IMR-90 (cell line): ENCODE data around the gene KCNMB2. TPM values are rescaled to one million over a fixed set of nuclear protein-coding genes. Genes with fewer than 3 reads are reported as not detected.

ENCODE experiments used
- ATAC-seq: fragments of 200-7000 bp; cut with Tn5 transposase; 2 replicates; pipeline ENCODE4 v1.9.1; 2020; ENCODE audit warnings: low read depth, mild to moderate bottlenecking, moderate library complexity
- BruUV-seq: library from RNA; stranded (reverse); fragments of 400-500 nt; replicated peaks from 2 replicates; lab custom pipeline; 2021; lab: Mats Ljungman, UMichigan
- CTCF ChIA-PET: fragments of 300-600 bp; formaldehyde crosslinking; extraction: SDS; loops from one replicate; lab custom pipeline; 2021; ENCODE audit warnings: antibody characterized with exemption; lab: Yijun Ruan, JAX
- POLR2A ChIA-PET: fragments of 300-600 bp; sonication (Branson Sonifier 250); formaldehyde crosslinking; loops from one replicate; lab custom pipeline; 2022; ENCODE audit warnings: antibody characterized with exemption; ENCODE audit not compliant: unreplicated experiment; lab: Charles Lee
- DNase-seq: peaks from one replicate; pipeline ENCODE4 v3.0.0; 2013
- H2AFZ ChIP-seq: replicated peaks from 2 replicates; pipeline ENCODE3; 2013; ENCODE audit warnings: low read length, mild to moderate bottlenecking; ENCODE audit not compliant: poor library complexity
- H2AK5ac ChIP-seq: 2 replicates; pipeline ENCODE4 v1.6.1; 2013; ENCODE audit warnings: low read depth, low read length, inconsistent platforms
- H2AK9ac ChIP-seq: replicated peaks from 2 replicates; pipeline ENCODE3; 2013; ENCODE audit warnings: mild to moderate bottlenecking, low read depth, low read length, moderate library complexity; ENCODE audit not compliant: poor library complexity
- H2BK120ac ChIP-seq: 2 replicates; pipeline ENCODE4 v1.6.1; 2013; ENCODE audit warnings: low read depth, low read length, inconsistent platforms
- H2BK15ac ChIP-seq: 3 replicates; pipeline ENCODE4 v1.6.1; 2013; ENCODE audit warnings: low read depth, low read length, inconsistent platforms
- H2BK20ac ChIP-seq: 2 replicates; pipeline ENCODE4 v1.6.1; 2013; ENCODE audit warnings: low read depth, mild to moderate bottlenecking, inconsistent platforms, low read length, moderate library complexity
- H2BK5ac ChIP-seq: 2 replicates; pipeline ENCODE4 v1.6.1; 2013; ENCODE audit warnings: mild to moderate bottlenecking, low read depth, low read length, inconsistent platforms; ENCODE audit not compliant: poor library complexity, severe bottlenecking
- H3K14ac ChIP-seq: replicated peaks from 2 replicates; pipeline ENCODE4 v1.6.1; 2013; ENCODE audit warnings: low read depth, low read length, inconsistent platforms
- H3K18ac ChIP-seq: 2 replicates; pipeline ENCODE4 v1.6.1; 2013; ENCODE audit warnings: low read depth, low read length, control low read depth
- H3K23ac ChIP-seq: 2 replicates; pipeline ENCODE4 v1.6.1; 2013; ENCODE audit warnings: low read depth, low read length, inconsistent platforms
- H3K27ac ChIP-seq: 2 replicates; pipeline ENCODE4 v1.5.1; 2013; ENCODE audit warnings: mild to moderate bottlenecking, control low read depth, low read length; ENCODE audit not compliant: insufficient read depth
- H3K27me3 ChIP-seq: 2 replicates; pipeline ENCODE4 v1.6.1; 2013; ENCODE audit warnings: low read length; ENCODE audit not compliant: control insufficient read depth, insufficient read depth
- H3K36me3 ChIP-seq: 2 replicates; pipeline ENCODE4 v1.6.1; 2013; ENCODE audit warnings: low read length, mixed read lengths; ENCODE audit not compliant: control insufficient read depth, insufficient read depth
- H3K4ac ChIP-seq: 2 replicates; pipeline ENCODE4 v1.6.1; 2013; ENCODE audit warnings: low read depth, low read length, inconsistent platforms
- H3K4me1 ChIP-seq: 2 replicates; pipeline ENCODE4 v1.6.1; 2013; ENCODE audit warnings: low read length, mixed read lengths; ENCODE audit not compliant: control insufficient read depth, insufficient read depth
- H3K4me2 ChIP-seq: 2 replicates; pipeline ENCODE4 v1.6.1; 2013; ENCODE audit warnings: low read depth, mild to moderate bottlenecking, control low read depth, low read length, moderate library complexity
- H3K4me3 ChIP-seq: 2 replicates; pipeline ENCODE4 v1.5.1; 2013; ENCODE audit warnings: low read depth, mild to moderate bottlenecking, control low read depth, low read length, moderate library complexity; ENCODE audit not compliant: insufficient read depth
- H3K56ac ChIP-seq: 2 replicates; pipeline ENCODE4 v1.6.1; 2013; ENCODE audit warnings: low read length, inconsistent platforms; ENCODE audit not compliant: insufficient read depth; ENCODE audit errors: extremely low read depth
- H3K79me1 ChIP-seq, 2 experiments: 2 replicates each; pipeline ENCODE4 v1.6.1; 2013; ENCODE audit warnings: low read length in 2 of 2, inconsistent platforms in 1 of 2, low read depth in 1 of 2
- H3K9ac ChIP-seq: 2 replicates; pipeline ENCODE4 v1.6.1; 2013; ENCODE audit warnings: low read depth, low read length, control low read depth
- H3K9me1 ChIP-seq: 2 replicates; pipeline ENCODE4 v1.6.1; 2013; ENCODE audit warnings: low read length, inconsistent platforms; ENCODE audit not compliant: insufficient read depth
- H3K9me3 ChIP-seq: 2 replicates; pipeline ENCODE4 v1.6.1; 2013; ENCODE audit warnings: low read length; ENCODE audit not compliant: control insufficient read depth, insufficient read depth
- H4K20me1 ChIP-seq: 2 replicates; pipeline ENCODE4 v1.6.1; 2013; ENCODE audit warnings: low read length, inconsistent platforms; ENCODE audit not compliant: insufficient read depth
- H4K5ac ChIP-seq: 2 replicates; pipeline ENCODE4 v1.6.1; 2013; ENCODE audit warnings: mild to moderate bottlenecking, low read depth, low read length, control low read depth
- H4K8ac ChIP-seq, 2 experiments: 2 replicates each; pipeline ENCODE4 v1.6.1; 2013; ENCODE audit warnings: low read depth in 2 of 2, low read length in 2 of 2, control low read depth in 1 of 2, inconsistent platforms in 1 of 2
- H4K91ac ChIP-seq: 2 replicates; pipeline ENCODE4 v1.6.1; 2013; ENCODE audit warnings: low read depth, low read length, inconsistent platforms; ENCODE audit not compliant: insufficient read depth
- BHLHE40 ChIP-seq: fragments of 150-350 bp; IDR thresholded peaks from 2 replicates; pipeline ENCODE4 v1.6.1; 2016; ENCODE audit warnings: mild to moderate bottlenecking, low read depth, low read length
- CEBPB ChIP-seq: IDR thresholded peaks from 2 replicates; pipeline ENCODE4 v1.6.1; 2012; ENCODE audit warnings: low read depth, low read length, improper control_type of control experiment
- CHD1 ChIP-seq: IDR thresholded peaks from 2 replicates; pipeline ENCODE4 v1.6.1; 2012; ENCODE audit warnings: low read depth, low read length, improper control_type of control experiment
- CTCF ChIP-seq: conservative IDR thresholded peaks from 2 replicates; pipeline ENCODE4 v1.5.1; 2012; ENCODE audit warnings: mild to moderate bottlenecking, low read depth, low read length, improper control_type of control experiment
- ELK1 ChIP-seq: fragments of 150-350 bp; IDR thresholded peaks from 2 replicates; pipeline ENCODE4 v1.6.1; 2016; ENCODE audit warnings: low read depth, mild to moderate bottlenecking, low read length, moderate library complexity, borderline replicate concordance
- MAFK ChIP-seq: IDR thresholded peaks from 2 replicates; pipeline ENCODE4 v1.6.1; 2012; ENCODE audit warnings: low read depth, low read length, improper control_type of control experiment
- MAZ ChIP-seq: IDR thresholded peaks from 2 replicates; pipeline ENCODE4 v1.6.1; 2012; ENCODE audit warnings: low read depth, mild to moderate bottlenecking, low read length, improper control_type of control experiment, moderate library complexity, borderline replicate concordance
- NFE2L2 ChIP-seq: fragments of 150-350 bp; IDR thresholded peaks from 2 replicates; pipeline ENCODE4 v1.6.1; 2016; ENCODE audit warnings: low read depth, mild to moderate bottlenecking, low read length
- POLR2A ChIP-seq: IDR thresholded peaks from 2 replicates; pipeline ENCODE4 v1.6.1; 2012; ENCODE audit warnings: mild to moderate bottlenecking, low read depth, low read length
- RCOR1 ChIP-seq: IDR thresholded peaks from 2 replicates; pipeline ENCODE4 v1.6.1; 2012; ENCODE audit warnings: mild to moderate bottlenecking, low read length, improper control_type of control experiment; ENCODE audit not compliant: insufficient replicate concordance
- RFX5 ChIP-seq: IDR thresholded peaks from 2 replicates; pipeline ENCODE4 v1.8.0; 2012; ENCODE audit warnings: low read depth, mild to moderate bottlenecking, low read length, moderate library complexity
- SMC3 ChIP-seq: fragments of 150-350 bp; IDR thresholded peaks from 2 replicates; pipeline ENCODE4 v1.6.1; 2016; ENCODE audit warnings: low read depth, mild to moderate bottlenecking, antibody characterized with exemption, low read length, moderate library complexity
- USF2 ChIP-seq: fragments of 150-350 bp; IDR thresholded peaks from 2 replicates; pipeline ENCODE4 v1.6.1; 2017; ENCODE audit warnings: mild to moderate bottlenecking, antibody characterized with exemption, low read length, low read depth
- WGBS, 2 experiments: methylation state at CpG; one replicate each; pipeline versions ENCODE4 v1.1.5 to v1.1.7; 2013; ENCODE audit warnings: missing lambda C conversion rate in 2 of 2; ENCODE audit not compliant: insufficient read length in 1 of 2; ENCODE audit errors: extremely low coverage in 2 of 2; 5-methylcytosine and 5-hydroxymethylcytosine counted together
- dilution Hi-C: fragments of 300-500 bp; cut with HindIII; formaldehyde crosslinking; loops from one replicate; pipeline ENCODE4 v1.14.3; 2018; ENCODE audit warnings: low sequenced_read_pairs; ENCODE audit not compliant: unreplicated experiment
- in situ Hi-C: fragments of 300-500 bp; cut with MboI; formaldehyde crosslinking; loops from 3 replicates; pipeline ENCODE4 v1.14.3; 2019; ENCODE audit warnings: low sequenced_read_pairs, inconsistent platforms, mixed read lengths
- intact Hi-C: fragments of 100-400 bp; cut with micrococcal nuclease; formaldehyde crosslinking; loops from 2 replicates; pipeline ENCODE4 v1.10.0; 2022
- polyA plus RNA-seq, 3 experiments: library from polyadenylated mRNA; depleted of rRNA; stranded (reverse); fragments of >200 nt; gene quantifications; 2 replicates each; pipeline ENCODE4 v1.2.3, GENCODE V29; 2012; ENCODE audit warnings: low replicate concordance in 1 of 3
- total RNA-seq: library from RNA; depleted of rRNA; stranded (reverse); fragments of >200 nt; gene quantifications from 2 replicates; pipeline ENCODE4 v1.2.3, GENCODE V29; 2012

Gene KCNMB2
- total and polyA plus RNA-seq, 2 of the 4 experiments (the other 2 are of a cell fraction) = not detected

GRCh38 chr3:178569826-178570225 lies 33.6 kb downstream of the KCNMB2 start:
- H3K4me3 ChIP-seq = no peak overlapping the region
- no peak overlapping the region for H4K8ac ChIP-seq
- no TSS peak for BruUV-seq
- H4K20me1 ChIP-seq = no peaks in the 10 kb centered on the region
- WGBS, 2 experiments = no CpG with 5 or more reads among the region's 2 CpGs
- DNase-seq (no peak), ATAC-seq (no peak)
- no peak overlapping the region for H3K23ac ChIP-seq
- H3K9ac ChIP-seq = no peak overlapping the region
- dilution Hi-C loops = no loop called here
- no peak overlapping the region for H3K4me2 ChIP-seq
- no peak overlapping the region for H3K14ac ChIP-seq
- intact Hi-C loops = no loop called here
- H3K56ac ChIP-seq = no peak overlapping the region
- ChIA-PET POLR2A (no interaction called here), CTCF (no interaction called here)
- H3K9me3 ChIP-seq = no peaks in the 10 kb centered on the region
- no peak overlapping the region for H4K91ac ChIP-seq
- in situ Hi-C loops = no loop called here
- no peak overlapping the region for H2AFZ ChIP-seq
- H2BK120ac ChIP-seq = no peak overlapping the region
- no peak overlapping the region for H2AK5ac ChIP-seq
- H4K5ac ChIP-seq = no peak overlapping the region
- TF ChIP-seq RCOR1 (no peak), CEBPB (no peak), MAFK (no peak), USF2 (no peak), POLR2A (no peak), SMC3 (no peak), CTCF (no peak), RFX5 (no peak), BHLHE40 (no peak), ELK1 (no peak), NFE2L2 (no peak), MAZ (no peak), CHD1 (no peak)
- no peak overlapping the region for H2BK15ac ChIP-seq
- H3K9me1 ChIP-seq = no peaks in the 10 kb centered on the region
- no peak overlapping the region for H3K27ac ChIP-seq
- H3K18ac ChIP-seq = no peak overlapping the region
- no peaks in the 10 kb centered on the region for H3K4me1 ChIP-seq
- H3K36me3 ChIP-seq = no peaks in the 10 kb centered on the region
- no peaks in the 10 kb centered on the region for H3K79me1 ChIP-seq
- H2BK5ac ChIP-seq = no peak overlapping the region
- no peak overlapping the region for H2AK9ac ChIP-seq
- H2BK20ac ChIP-seq = no peak overlapping the region
- H3K27me3 ChIP-seq = no peaks in the 10 kb centered on the region
- H3K4ac ChIP-seq = no peak overlapping the region
